H1 (cell line): ENCODE data around the gene C3. TPM values are rescaled to one million over a fixed set of nuclear protein-coding genes. Genes with fewer than 3 reads are reported as not detected.
"Not testable (repeated sequence)": the region's sequence is repeated elsewhere in the genome, so short reads cannot be mapped to it uniquely, and the experiment has no call there.

ENCODE experiments used
- CTCF ChIA-PET: fragments of 300-600 bp; sonication (Branson Sonifier 250); formaldehyde crosslinking; loops from one replicate; lab custom pipeline; 2021; ENCODE audit not compliant: partially characterized antibody; lab: Charles Lee
- POLR2A ChIA-PET: fragments of 300-600 bp; sonication (Branson Sonifier 250); formaldehyde crosslinking; loops from one replicate; lab custom pipeline; 2021; ENCODE audit warnings: inconsistent platforms; ENCODE audit not compliant: partially characterized antibody; lab: Charles Lee
- DNase-seq, 2 experiments: peaks; one replicate each; pipeline versions ENCODE4 v3.0.0 to v3.0.0-alpha.2; 2010 to 2022; ENCODE audit warnings: low spot score in 2 of 2, low read depth in 1 of 2, mixed read lengths in 1 of 2
- FAIRE-seq: peaks from 2 replicates; lab custom pipeline; 2011; peaks lifted over from hg19 to GRCh38; lab: Jason Lieb, UNC
- H2AFZ ChIP-seq: 2 replicates; pipeline ENCODE4 v1.8.1; 2012; ENCODE audit warnings: low read length, inconsistent platforms
- H2AK5ac ChIP-seq: 2 replicates; pipeline ENCODE4 v1.6.1; 2013; ENCODE audit warnings: low read depth, low read length
- H2BK120ac ChIP-seq: replicated peaks from 2 replicates; pipeline ENCODE3; 2013; ENCODE audit warnings: low read depth, low read length, inconsistent platforms
- H2BK12ac ChIP-seq: 2 replicates; pipeline ENCODE4 v1.6.1; 2013; ENCODE audit warnings: low read depth, low read length
- H2BK15ac ChIP-seq: 2 replicates; pipeline ENCODE4 v1.6.1; 2013; ENCODE audit warnings: low read length
- H2BK20ac ChIP-seq: 2 replicates; pipeline ENCODE4 v1.6.1; 2013; ENCODE audit warnings: low read length
- H2BK5ac ChIP-seq: 2 replicates; pipeline ENCODE4 v1.6.1; 2013; ENCODE audit warnings: low read depth, low read length
- H3K14ac ChIP-seq: 2 replicates; pipeline ENCODE4 v1.6.1; 2013; ENCODE audit warnings: inconsistent platforms; ENCODE audit not compliant: insufficient read length
- H3K18ac ChIP-seq: 2 replicates; pipeline ENCODE4 v1.6.1; 2013; ENCODE audit warnings: low read length; ENCODE audit errors: extremely low read depth
- H3K23ac ChIP-seq: 2 replicates; pipeline ENCODE4 v1.6.1; 2013; ENCODE audit warnings: inconsistent platforms; ENCODE audit not compliant: insufficient read length
- H3K23me2 ChIP-seq: 2 replicates; pipeline ENCODE4 v1.6.1; 2013; ENCODE audit warnings: low read depth, low read length
- H3K27ac ChIP-seq: 2 replicates; pipeline ENCODE4 v1.6.1; 2011; ENCODE audit warnings: low read depth, low read length, inconsistent platforms
- H3K27me3 ChIP-seq, 4 experiments: replicated peaks in 1 of 4; 1 replicate in 1 of 4; 2 replicates in 3 of 4; pipeline versions ENCODE4 v1.6.1 to v1.8.1; 2011 to 2013; ENCODE audit warnings: low read length in 3 of 4, mild to moderate bottlenecking in 3 of 4, inconsistent platforms in 2 of 4, mixed read lengths in 2 of 4, moderate library complexity in 1 of 4; ENCODE audit not compliant: control insufficient read depth in 3 of 4, insufficient read depth in 3 of 4; ENCODE audit errors: extremely low read depth in 1 of 4
- H3K36me3 ChIP-seq, 4 experiments: 2 replicates each; pipeline versions ENCODE4 v1.6.1 to v1.8.1; 2011 to 2013; ENCODE audit warnings: mild to moderate bottlenecking in 4 of 4, low read length in 3 of 4, moderate library complexity in 2 of 4, control low read depth in 1 of 4, inconsistent platforms in 1 of 4; ENCODE audit not compliant: insufficient read depth in 4 of 4, control insufficient read depth in 2 of 4
- H3K4ac ChIP-seq: replicated peaks from 2 replicates; pipeline ENCODE3; 2013; ENCODE audit warnings: low read length, low read depth, mixed read lengths, inconsistent platforms; ENCODE audit not compliant: insufficient read length
- H3K4me1 ChIP-seq, 4 experiments: replicated peaks in 1 of 4; 1 replicate in 1 of 4; 2 replicates in 3 of 4; pipeline versions ENCODE4 v1.6.1 to v1.8.1; 2011 to 2013; ENCODE audit warnings: low read length in 3 of 4, inconsistent platforms in 2 of 4, mixed read lengths in 1 of 4; ENCODE audit not compliant: insufficient read depth in 4 of 4, control insufficient read depth in 3 of 4
- H3K4me2 ChIP-seq, 2 experiments: 2 replicates each; pipeline versions ENCODE4 v1.6.1 to v1.8.1; 2011 to 2013; ENCODE audit warnings: low read depth in 2 of 2, low read length in 2 of 2, control low read depth in 1 of 2, inconsistent platforms in 1 of 2, mild to moderate bottlenecking in 1 of 2; ENCODE audit not compliant: insufficient read depth in 1 of 2
- H3K4me3 ChIP-seq, 4 experiments: fragments of 200-600, 300-600 bp in 1 of 4; sonication (generic), shearing (Covaris generic), sonication (Bioruptor Twin) in 1 of 4; 2 replicates each; pipeline versions ENCODE4 v1.5.1 to v1.8.1; 2011 to 2016; ENCODE audit warnings: low read length in 4 of 4, low read depth in 3 of 4, control low read depth in 2 of 4, inconsistent platforms in 2 of 4, mild to moderate bottlenecking in 2 of 4, mixed read lengths in 1 of 4, moderate library complexity in 1 of 4; ENCODE audit not compliant: insufficient read depth in 2 of 4; ENCODE audit errors: extremely low read depth in 1 of 4
- H3K56ac ChIP-seq: replicated peaks from 2 replicates; pipeline ENCODE3; 2013; ENCODE audit warnings: low read depth, mild to moderate bottlenecking, mixed read lengths, low read length, inconsistent platforms; ENCODE audit not compliant: insufficient read length
- H3K79me1 ChIP-seq: 2 replicates; pipeline ENCODE4 v1.6.1; 2013; ENCODE audit warnings: low read depth, low read length, control low read depth
- H3K79me2 ChIP-seq, 2 experiments: 2 replicates each; pipeline versions ENCODE4 v1.6.1 to v1.8.1; 2012 to 2013; ENCODE audit warnings: low read length in 2 of 2, mild to moderate bottlenecking in 2 of 2, inconsistent platforms in 1 of 2; ENCODE audit not compliant: insufficient read depth in 2 of 2, control insufficient read depth in 1 of 2
- H3K9ac ChIP-seq, 4 experiments: replicated peaks in 1 of 4; 1 replicate in 1 of 4; 2 replicates in 3 of 4; pipeline versions ENCODE4 v1.6.1 to v1.8.1; 2011 to 2013; ENCODE audit warnings: low read depth in 3 of 4, low read length in 3 of 4, control low read depth in 2 of 4, mild to moderate bottlenecking in 2 of 4, moderate library complexity in 2 of 4, inconsistent platforms in 1 of 4; ENCODE audit errors: extremely low read depth in 1 of 4
- H3K9me3 ChIP-seq, 2 experiments: 2 replicates each; pipeline versions ENCODE4 v1.6.1 to v1.8.1; 2012 to 2013; ENCODE audit warnings: mild to moderate bottlenecking in 2 of 2, moderate library complexity in 2 of 2, control low read depth in 1 of 2, inconsistent platforms in 1 of 2, low read depth in 1 of 2, low read length in 1 of 2, mixed read lengths in 1 of 2; ENCODE audit not compliant: insufficient read depth in 2 of 2
- H4K20me1 ChIP-seq, 2 experiments: replicated peaks in 1 of 2; 2 replicates each; pipeline versions ENCODE3 to v1.8.1; 2011 to 2013; ENCODE audit warnings: inconsistent platforms in 2 of 2, low read length in 2 of 2, mild to moderate bottlenecking in 1 of 2; ENCODE audit not compliant: insufficient read depth in 2 of 2, control insufficient read depth in 1 of 2
- H4K5ac ChIP-seq: 2 replicates; pipeline ENCODE4 v1.6.1; 2013; ENCODE audit warnings: low read length, low read depth, mixed read lengths, inconsistent platforms; ENCODE audit not compliant: insufficient read length
- H4K8ac ChIP-seq: 2 replicates; pipeline ENCODE4 v1.8.0; 2013; ENCODE audit warnings: mild to moderate bottlenecking, moderate library complexity, low read length, inconsistent platforms; ENCODE audit not compliant: insufficient read depth; ENCODE audit errors: extremely low read depth
- H4K91ac ChIP-seq: replicated peaks from 2 replicates; pipeline ENCODE3; 2013; ENCODE audit warnings: low read length, mixed read lengths, inconsistent platforms; ENCODE audit not compliant: insufficient read length
- WGBS, 2 experiments: shearing (Covaris generic) in 1 of 2; methylation state at CpG; one replicate each; pipeline versions ENCODE4 v1.1.6 to v1.1.7; 2013 to 2015; ENCODE audit warnings: low lambda C conversion rate in 2 of 2, mixed read lengths in 2 of 2, inconsistent platforms in 1 of 2, low coverage in 1 of 2, missing lambda C conversion rate in 1 of 2; ENCODE audit not compliant: insufficient replicate concordance in 2 of 2, insufficient coverage in 1 of 2, insufficient read length in 1 of 2; ENCODE audit errors: extremely low coverage in 1 of 2, missing lambda C conversion rate in 1 of 2; 5-methylcytosine and 5-hydroxymethylcytosine counted together
- polyA plus RNA-seq, 7 experiments: library from polyadenylated mRNA; depleted of rRNA in 3 of 7; stranded (reverse) in 5 of 7; unstranded in 2 of 7; fragments of >200 nt in 5 of 7; fragments of 200-250 nt in 2 of 7; gene quantifications; 1 replicate in 5 of 7; 2 replicates in 1 of 7; 4 replicates in 1 of 7; pipeline versions ENCODE4 v1.2.1 to v1.2.3, GENCODE V29; 2011 to 2013; ENCODE audit warnings: missing spikeins in 2 of 7, mixed read lengths in 2 of 7
- total RNA-seq: library from RNA; stranded (reverse); fragmentation: NEBNext Ultra II Directional; extraction: Animal tissue kit (Norgen Biotek cat#: 25700); gene quantifications from 2 replicates; pipeline ENCODE4 v1.2.1, GENCODE V29; 2021

Gene C3
- total and polyA plus RNA-seq, 2 of the 8 experiments (the other 6 are each of a cell fraction or from before 2014, with no cell fraction given), result 6.4 to 12.8 TPM

DNA sequence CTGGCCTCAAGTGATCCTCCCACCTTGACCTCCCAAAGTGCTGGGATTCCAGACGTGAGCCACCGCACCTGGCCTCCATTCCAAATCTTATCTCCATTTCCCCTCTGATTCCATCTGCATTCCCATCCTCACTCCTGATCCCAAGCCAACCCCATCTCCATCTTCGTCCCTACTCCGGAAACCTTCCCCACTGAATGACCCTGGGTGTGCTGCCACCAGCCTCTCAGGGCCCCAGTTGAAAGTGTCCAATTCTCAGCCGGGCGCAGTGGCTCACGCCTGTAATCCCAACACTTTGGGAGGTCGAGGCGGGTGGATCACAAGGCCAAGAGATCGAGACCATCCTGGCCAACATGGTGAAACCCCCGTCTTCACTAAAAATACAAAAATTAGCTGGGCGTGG is 11.5 kb downstream of the C3 start:
- H3K27ac ChIP-seq, H2BK120ac ChIP-seq, POLR2A ChIA-PET, H3K79me2 ChIP-seq, H3K9me3 ChIP-seq, H2BK20ac ChIP-seq, H3K56ac ChIP-seq, H4K8ac ChIP-seq, H2BK5ac ChIP-seq, H4K20me1 ChIP-seq, H2BK15ac ChIP-seq, H3K36me3 ChIP-seq, FAIRE-seq, H3K23me2 ChIP-seq, H2AFZ ChIP-seq, H3K23ac ChIP-seq, H3K79me1 ChIP-seq, H3K14ac ChIP-seq, H2AK5ac ChIP-seq, H3K4me1 ChIP-seq, H3K4ac ChIP-seq, DNase-seq, H3K18ac ChIP-seq, H3K4me3 ChIP-seq, H3K9ac ChIP-seq, H4K91ac ChIP-seq, H4K5ac ChIP-seq, H3K4me2 ChIP-seq, H2BK12ac ChIP-seq: not testable (repeated sequence)
- WGBS, 2 experiments, result 97% methylated on average over 12 of the region's 12 CpGs; no CpG with 5 or more reads in 1 of the 2 experiments
- CTCF ChIA-PET, result interaction anchor here (1.4 kb wide), 1 partner anchor 39 kb away, joined by 3 read pairs; the partner anchor contains the start of gene TNFSF14
- peaks cover 0 to 22% (median 18%) of the 10 kb centered on the region in 4 experiments; a peak in 6 of 7 replicates for H3K27me3 ChIP-seq
